NCI-H1048 (cell line): Measurements from ENCODE around the gene ZNF808.
"Not testable (repeated sequence)": the region's sequence is repeated elsewhere in the genome, so short reads cannot be mapped to it uniquely, and the experiment has no call there.

Experiments
- DNase-seq: peaks from one replicate; lab custom pipeline; 2025; lab: John Stamatoyannopoulos, UW

Gene ZNF808

DNA sequence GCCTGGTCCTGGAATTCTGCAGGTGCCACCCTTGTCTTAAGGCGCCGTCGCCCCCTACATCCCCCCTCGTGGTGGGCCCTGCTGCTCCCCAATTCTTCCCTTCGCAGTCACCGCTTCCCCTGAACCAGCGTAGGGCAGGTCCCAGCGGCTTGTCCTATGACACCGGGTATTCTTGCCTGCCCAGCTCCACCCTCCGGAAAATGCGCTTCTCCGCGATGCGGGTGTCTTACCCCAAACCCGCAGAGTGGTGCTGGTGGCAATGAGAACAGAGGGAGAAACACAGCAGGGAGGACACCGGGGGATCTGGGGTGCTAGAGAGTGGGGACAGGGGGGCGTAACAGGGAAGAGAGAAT is 9.0 kb downstream of the ZNF808 start:
- DNase-seq: no peak

- not testable (repeated sequence) for DNase-seq
Measured at GRCh38 chr19:52538815-52539214, 11.3 kb downstream of the ZNF808 start.

GRCh38 chr19:52541176-52541575 is 13.7 kb downstream of the ZNF808 start:
- DNase-seq: not testable (repeated sequence)

DNA sequence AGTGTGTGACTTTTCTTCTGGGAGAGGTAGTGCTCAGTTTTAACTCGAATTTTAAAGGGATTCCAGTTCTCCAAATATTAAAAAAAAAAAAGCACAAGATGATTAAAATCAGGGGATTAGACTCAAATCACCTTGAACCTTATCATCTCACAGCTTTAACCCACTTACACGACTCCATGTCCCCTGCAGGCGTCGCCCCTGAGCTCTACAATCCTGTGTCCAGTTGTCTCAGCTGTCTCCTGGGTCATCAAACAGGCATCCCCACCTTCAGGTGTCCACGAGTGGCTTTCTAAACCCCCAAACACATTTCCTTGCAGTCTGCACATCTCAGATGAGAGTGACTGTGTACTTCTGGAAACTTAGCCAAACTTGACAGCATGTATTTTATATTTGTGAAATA is 14.1 kb downstream of the ZNF808 start:
- no peak for DNase-seq

GRCh38 chr19:52542541-52542940 is 15.1 kb downstream of the ZNF808 start:
- not testable (repeated sequence) for DNase-seq

GRCh38 chr19:52542984-52543664 is 15.7 kb downstream of the ZNF808 start:
- DNase-seq: no peak

- no peak for DNase-seq
Measured at GRCh38 chr19:52554216-52554971, 26.9 kb downstream of the ZNF808 start.

DNA sequence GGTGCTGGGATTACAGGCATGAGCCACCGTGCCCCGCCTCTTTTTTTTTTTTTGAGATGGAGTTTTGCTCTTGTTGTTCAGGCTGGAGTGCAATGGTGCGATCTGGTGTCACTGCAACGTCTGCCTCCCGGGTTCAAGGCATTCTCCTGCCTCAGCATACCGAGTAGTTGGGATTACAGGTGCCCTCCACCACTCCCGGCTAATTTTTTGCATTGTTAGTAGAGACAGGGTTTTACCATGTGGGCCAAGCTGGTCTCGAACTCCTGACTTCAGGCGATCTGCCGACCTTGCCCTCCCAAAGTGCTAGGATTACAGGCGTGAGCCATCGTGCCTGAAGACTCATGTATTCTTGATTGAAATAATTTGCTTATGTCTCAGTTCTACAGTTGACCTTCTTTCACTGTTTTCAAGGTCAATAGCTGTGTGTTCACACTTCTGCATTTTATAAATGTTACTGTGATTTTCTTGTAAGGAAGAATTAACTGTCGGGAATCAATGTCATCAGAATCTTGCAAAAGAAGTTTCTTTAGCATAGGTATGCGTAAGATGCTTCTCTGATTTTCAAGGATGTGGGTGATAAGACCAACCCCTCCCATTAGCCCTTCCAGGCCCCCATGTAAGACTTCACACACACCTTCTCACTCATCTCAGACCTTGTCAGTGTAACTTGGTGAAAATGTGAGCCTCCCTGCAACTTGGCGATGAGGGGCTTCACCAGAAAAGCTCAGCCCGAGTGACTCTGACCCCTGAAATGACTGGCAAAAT is 29.9 kb downstream of the ZNF808 start:
- no peak for DNase-seq

GRCh38 chr19:52558732-52559445 is 31.4 kb downstream of the ZNF808 start:
- DNase-seq: not testable (repeated sequence)

- not testable (repeated sequence) for DNase-seq
Measured at GRCh38 chr19:52561611-52562010, 34.1 kb downstream of the ZNF808 start.

DNA sequence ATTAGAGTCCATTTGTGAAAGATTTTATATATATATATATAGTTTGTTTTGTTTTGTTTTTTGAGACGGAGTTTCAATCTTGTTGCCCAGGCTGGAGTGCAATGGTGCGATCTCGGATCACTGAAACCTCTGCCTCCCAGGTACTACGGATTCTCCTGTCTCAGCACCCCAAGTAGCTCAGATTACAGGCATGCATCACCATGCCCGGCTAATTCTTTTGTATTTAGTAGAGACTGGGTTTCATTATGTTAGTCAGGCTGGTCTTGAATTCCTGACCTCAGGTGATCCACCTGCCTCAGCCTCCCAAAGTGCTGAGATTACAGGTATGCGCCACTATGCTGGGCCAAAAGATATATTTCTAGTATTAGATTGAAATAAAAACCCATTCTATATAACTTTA is 38.7 kb downstream of the ZNF808 start:
- DNase-seq: no peak

- no peak for DNase-seq
Measured at GRCh38 chr19:52566588-52566987, 39.1 kb downstream of the ZNF808 start.

DNA sequence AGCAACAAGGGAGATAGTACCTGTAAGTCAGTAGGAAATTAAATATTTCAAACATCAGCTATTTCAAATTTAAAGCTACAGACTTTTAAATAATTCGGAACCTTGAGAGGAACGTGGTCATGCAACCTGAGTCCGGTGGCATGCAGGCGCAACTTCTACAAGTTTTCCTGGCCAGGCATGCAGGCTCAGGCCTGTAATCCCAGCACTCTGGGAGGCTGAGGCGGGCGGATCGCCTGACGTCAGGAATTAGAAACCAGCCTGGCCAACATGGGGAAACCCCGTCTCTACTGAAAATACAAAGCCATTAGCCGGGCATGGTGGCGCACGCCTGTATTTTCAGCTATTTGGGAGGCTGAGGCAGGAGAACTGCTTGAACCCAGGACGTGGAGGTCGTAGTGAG is 40.5 kb downstream of the ZNF808 start:
- DNase-seq: no peak

GRCh38 chr19:52569638-52569999 is 42.2 kb downstream of the ZNF808 start:
- not testable (repeated sequence) for DNase-seq

DNA sequence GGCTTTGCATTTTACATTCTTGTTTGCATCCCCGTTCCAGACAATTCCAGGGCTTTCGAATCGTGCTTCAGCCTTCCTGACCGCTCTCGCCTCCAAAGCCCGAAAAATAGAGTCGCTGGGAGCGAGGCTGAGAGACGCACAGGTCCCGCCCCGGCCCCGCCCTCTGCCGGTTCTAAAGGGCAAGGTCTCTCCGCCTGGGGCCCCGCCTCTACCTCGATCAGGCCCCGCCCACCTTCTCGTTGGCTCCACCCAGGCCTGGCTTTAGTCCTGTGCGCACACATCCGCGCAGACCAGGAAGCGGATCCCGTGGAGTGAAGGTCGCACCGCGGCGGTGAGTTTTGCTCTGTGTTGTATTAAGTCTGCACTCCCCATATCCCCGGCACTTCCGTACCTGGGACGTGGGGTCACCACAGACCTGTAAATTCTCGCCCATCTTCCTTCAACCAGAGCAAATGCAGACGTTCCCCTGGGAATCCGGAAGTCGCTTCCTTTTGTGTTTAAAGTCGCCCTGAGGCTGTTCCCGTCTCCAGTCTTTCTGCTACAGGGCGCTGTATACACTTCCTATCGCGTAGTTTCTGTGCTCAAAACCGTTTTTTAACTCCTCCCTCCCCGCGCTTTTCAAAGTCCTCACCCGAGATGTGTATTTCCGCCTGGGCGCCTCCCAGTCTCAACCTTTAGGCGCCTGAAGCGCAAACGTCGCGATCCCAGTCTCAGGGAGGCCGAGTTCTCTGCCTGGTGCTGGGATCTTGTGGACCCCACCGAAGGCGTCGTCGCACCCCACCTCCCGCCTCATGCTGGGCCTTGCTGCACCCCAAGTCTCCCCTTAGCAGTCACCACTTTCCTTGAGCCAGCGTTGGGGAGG is 42.8 kb downstream of the ZNF808 start, which contains the start of gene ZNF701:
Gene ZNF701 (plus strand): TSS at position 288 of the 862 bp plus-strand sequence. CDS start 3,861 bp downstream, outside the sequence.
- DNase-seq: peak; percentile 75

DNA sequence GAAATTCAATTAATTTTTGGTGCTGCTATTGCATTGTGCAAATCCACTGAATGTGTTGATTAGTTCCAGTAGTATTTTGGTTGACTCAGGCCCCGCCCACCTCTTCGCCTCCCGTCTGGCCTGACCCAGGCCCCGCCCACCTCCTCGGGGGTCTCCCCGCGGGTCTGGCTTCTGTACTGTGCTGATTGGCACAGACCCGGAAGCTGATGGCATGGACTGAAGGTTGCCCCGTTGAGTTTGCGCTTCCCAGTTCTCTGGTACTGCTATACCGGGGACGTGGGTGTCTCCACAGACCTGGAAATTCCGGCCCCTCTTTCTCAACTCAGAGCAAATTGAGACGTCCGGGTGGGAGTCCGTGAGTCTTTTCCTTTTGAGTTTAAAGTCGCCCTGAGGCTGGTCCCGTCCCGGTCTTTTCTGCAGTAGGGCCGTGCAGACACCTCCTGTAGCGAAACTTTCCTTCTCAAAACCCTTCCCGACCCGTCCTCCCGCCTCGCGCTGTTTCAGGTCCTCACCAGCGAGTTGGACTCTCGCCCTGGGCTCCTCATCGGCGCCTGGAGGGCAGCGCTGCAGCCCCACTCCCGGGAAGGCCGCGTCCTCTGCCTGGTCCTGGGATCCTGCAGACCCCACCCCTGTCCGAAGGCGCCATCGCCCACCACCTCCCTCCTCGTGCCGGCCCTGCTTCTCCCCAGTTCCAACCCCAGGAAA is 57.4 kb downstream of the ZNF808 start:
- no peak for DNase-seq

GRCh38 chr19:52585604-52586003 is 58.1 kb downstream of the ZNF808 start:
- DNase-seq: no peak

DNA sequence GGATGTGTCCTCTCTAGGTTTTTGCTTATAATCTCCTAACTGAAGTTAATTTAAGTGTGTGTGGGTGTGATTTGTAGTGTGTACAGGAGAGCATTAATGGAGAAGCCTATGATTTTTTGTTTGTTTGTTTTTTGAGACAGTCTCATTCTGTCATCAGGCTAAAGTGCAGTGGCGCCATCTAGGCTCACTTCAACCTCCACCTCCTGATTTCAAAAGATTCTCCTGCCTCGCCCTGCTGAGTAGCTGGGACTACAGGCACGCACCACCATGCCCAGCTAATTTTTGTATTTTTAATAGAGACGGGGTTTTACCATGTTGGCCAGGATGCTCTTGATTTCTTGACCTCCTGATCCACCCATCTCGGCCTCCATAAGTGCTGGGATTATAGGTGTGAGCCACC is 63.3 kb downstream of the ZNF808 start:
- DNase-seq: no peak

GRCh38 chr19:52592301-52592700 is 64.8 kb downstream of the ZNF808 start:
- no peak for DNase-seq

GRCh38 chr19:52593441-52593840 is 66.0 kb downstream of the ZNF808 start:
- DNase-seq: not testable (repeated sequence)

DNA sequence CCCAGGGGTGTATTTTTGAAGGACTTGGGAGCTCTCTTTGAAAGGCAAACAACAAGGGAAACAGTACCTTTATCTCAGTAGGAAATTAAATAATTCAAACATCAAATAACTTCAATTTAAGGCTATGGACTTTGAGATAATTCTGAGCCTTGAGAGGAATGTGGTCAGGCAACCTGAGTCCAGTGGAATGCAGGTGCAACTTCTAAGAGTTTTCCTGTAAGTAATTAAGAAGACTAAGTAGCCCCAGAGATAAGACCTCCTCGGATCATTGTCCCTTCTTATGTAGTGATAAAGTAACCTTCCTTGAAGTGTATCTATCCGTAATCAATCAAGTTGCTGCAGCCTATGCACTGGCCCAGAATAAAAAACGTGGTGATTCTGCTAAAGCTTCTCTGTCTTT is 71.8 kb downstream of the ZNF808 start:
- no peak for DNase-seq
